HepG2 (cell line): ENCODE measurements around the gene IGFBP6. TPM values are rescaled to one million over a fixed set of nuclear protein-coding genes. Genes with fewer than 3 reads are reported as not detected.

ENCODE experiments used
- ATAC-seq: fragments of 200-7000 bp; cut with Tn5 transposase; 3 replicates; pipeline ENCODE4 v1.9.1; 2020; ENCODE audit warnings: mild to moderate bottlenecking, moderate library complexity
- BruUV-seq: library from RNA; stranded (reverse); fragments of 400-500 nt; replicated peaks from 2 replicates; lab custom pipeline; 2021; lab: Mats Ljungman, UMichigan
- CTCF ChIA-PET: fragments of 300-600 bp; formaldehyde crosslinking; extraction: SDS; loops from one replicate; lab custom pipeline; 2021; ENCODE audit warnings: low total read pairs, inconsistent platforms, low intra/inter-chr PET ratio; lab: Yijun Ruan, JAX
- POLR2A ChIA-PET: fragments of 350-600 bp; sonication (Branson Sonifier 250); formaldehyde crosslinking; loops from one replicate; lab custom pipeline; 2020; ENCODE audit warnings: antibody characterized with exemption, inconsistent platforms; lab: Yijun Ruan, JAX
- DNase-seq: peaks from one replicate; pipeline ENCODE4 v3.0.0-alpha.2; 2015; ENCODE audit warnings: low spot score
- FAIRE-seq: peaks from 3 replicates; lab custom pipeline; 2011; peaks lifted over from hg19 to GRCh38; lab: Jason Lieb, UNC
- H2AFZ ChIP-seq: one replicate; pipeline ENCODE4 v1.6.1; 2011; ENCODE audit warnings: low read length, inconsistent platforms
- H3K27ac ChIP-seq: fragments of 300-600 bp; 3 replicates; pipeline ENCODE4 v1.8.0; 2011; ENCODE audit warnings: mixed run types, mild to moderate bottlenecking, mixed read lengths, low read length, inconsistent platforms; ENCODE audit not compliant: insufficient read depth; ENCODE audit errors: extremely low read length
- H3K27me3 ChIP-seq, 2 experiments: fragments of 200-600 bp in 1 of 2; 2 replicates in 1 of 2; 3 replicates in 1 of 2; pipeline versions ENCODE4 v1.6.0 to v1.8.0; 2011; ENCODE audit warnings: low read length in 2 of 2, mild to moderate bottlenecking in 2 of 2, moderate library complexity in 2 of 2, inconsistent platforms in 1 of 2; ENCODE audit not compliant: insufficient read depth in 2 of 2, control insufficient read depth in 1 of 2
- H3K36me3 ChIP-seq, 2 experiments: fragments of 200-600 bp in 1 of 2; replicated peaks in 1 of 2; 2 replicates in 1 of 2; 3 replicates in 1 of 2; pipeline versions ENCODE4 v1.5.1 to v1.8.0; 2011; ENCODE audit warnings: low read length in 2 of 2, inconsistent platforms in 1 of 2; ENCODE audit not compliant: insufficient read depth in 2 of 2, control insufficient read depth in 1 of 2
- H3K4me1 ChIP-seq: 2 replicates; pipeline ENCODE4 v1.5.1; 2012; ENCODE audit warnings: low read length, inconsistent platforms; ENCODE audit not compliant: insufficient read depth
- H3K4me2 ChIP-seq: 2 replicates; pipeline ENCODE4 v1.6.0; 2011; ENCODE audit warnings: low read depth, low read length, inconsistent platforms
- H3K4me3 ChIP-seq, 3 experiments: fragments of 200-600 bp in 1 of 3; sonication (generic), shearing (Covaris generic) in 1 of 3; replicated peaks in 1 of 3; 2 replicates each; pipeline ENCODE4 v1.5.1; 2011 to 2016; ENCODE audit warnings: low read length in 3 of 3, inconsistent platforms in 2 of 3, low read depth in 2 of 3, mild to moderate bottlenecking in 2 of 3, control low read depth in 1 of 3, mixed read lengths in 1 of 3; ENCODE audit not compliant: insufficient read depth in 1 of 3
- H3K79me2 ChIP-seq: one replicate; pipeline ENCODE4 v1.6.1; 2011; ENCODE audit warnings: low read length, inconsistent platforms; ENCODE audit not compliant: insufficient read depth
- H3K9ac ChIP-seq: 2 replicates; pipeline ENCODE4 v1.6.0; 2011; ENCODE audit warnings: mild to moderate bottlenecking, low read depth, low read length, inconsistent platforms; ENCODE audit not compliant: insufficient read depth
- H3K9me3 ChIP-seq: 2 replicates; pipeline ENCODE4 v1.5.1; 2012; ENCODE audit warnings: mild to moderate bottlenecking, low read length
- H4K20me1 ChIP-seq: 2 replicates; pipeline ENCODE4 v1.6.0; 2011; ENCODE audit warnings: inconsistent platforms, mild to moderate bottlenecking, low read length, moderate library complexity; ENCODE audit not compliant: insufficient read depth
- CBX5 ChIP-seq: sonication (generic); formaldehyde crosslinking; IDR thresholded peaks from 2 replicates; pipeline ENCODE4 v1.4.0; 2020; ENCODE audit warnings: missing genetic modification reagents, borderline replicate concordance
- FOXO1 ChIP-seq: sonication (generic); formaldehyde crosslinking; IDR thresholded peaks from 2 replicates; pipeline ENCODE4 v1.4.0; 2020; ENCODE audit warnings: missing genetic modification reagents
- KMT2B ChIP-seq: IDR thresholded peaks from 2 replicates; pipeline ENCODE4 v1.6.1; 2016; ENCODE audit warnings: missing genetic modification reagents, missing compliant biosample characterization
- MED1 ChIP-seq: sonication (generic); formaldehyde crosslinking; IDR thresholded peaks from 2 replicates; pipeline ENCODE4 v1.4.0; 2020; ENCODE audit warnings: missing genetic modification reagents
- ZBTB21 ChIP-seq: sonication (generic); formaldehyde crosslinking; IDR thresholded peaks from 2 replicates; pipeline ENCODE4 v1.4.0; 2020; ENCODE audit warnings: missing genetic modification reagents
- WGBS: methylation state at CpG from one replicate; pipeline ENCODE4 v1.1.6; 2017; ENCODE audit warnings: low lambda C conversion rate; 5-methylcytosine and 5-hydroxymethylcytosine counted together
- in situ Hi-C: cut with HindIII; loops from 2 replicates; pipeline ENCODE4 v1.10.0; 2017; ENCODE audit warnings: low pct_unique_long_range_greater_than_20kb; ENCODE audit not compliant: extremely low pct_ligation_motif_present
- intact Hi-C: fragments of 100-400 bp; cut with micrococcal nuclease; formaldehyde crosslinking; loops from one replicate; pipeline ENCODE4 v1.10.0; 2022; ENCODE audit not compliant: unreplicated experiment
- polyA plus RNA-seq, 8 experiments: library from polyadenylated mRNA; depleted of rRNA in 3 of 8; stranded (reverse) in 7 of 8; unstranded in 1 of 8; fragments of >200 nt; fragmentation: Illumina TruSeq in 4 of 8; extraction: Trizol in 4 of 8; gene quantifications; 2 replicates each; pipeline versions ENCODE4 v1.2.1 to v1.2.3, GENCODE V29; 2011 to 2016; ENCODE audit warnings: low read depth in 4 of 8, missing spikeins in 1 of 8, mixed read lengths in 1 of 8; ENCODE audit not compliant: insufficient read depth in 1 of 8
- total RNA-seq, 5 experiments: library from RNA; depleted of rRNA; stranded (reverse); fragments of >200 nt; fragmentation: Illumina TruSeq; extraction: Trizol; gene quantifications; 2 replicates each; pipeline ENCODE4 v1.2.3, GENCODE V29; 2016; ENCODE audit warnings: low read depth in 1 of 5
- TF ChIP-seq, protein P1 (sequence below): sonication (generic); formaldehyde crosslinking; IDR thresholded peaks from 2 replicates; pipeline ENCODE4 v1.5.1; 2020; ENCODE audit warnings: mild to moderate bottlenecking, moderate library complexity, missing genetic modification reagents
- TF ChIP-seq, protein P2 (sequence below): sonication (generic); formaldehyde crosslinking; IDR thresholded peaks from 2 replicates; pipeline ENCODE4 v1.4.0; 2020; ENCODE audit warnings: mild to moderate bottlenecking, missing genetic modification reagents
- TF ChIP-seq, protein P3 (sequence below): sonication (generic); formaldehyde crosslinking; conservative IDR thresholded peaks from 2 replicates; pipeline ENCODE4 v1.4.0; 2020; ENCODE audit warnings: mild to moderate bottlenecking, missing genetic modification reagents, moderate library complexity
- TF ChIP-seq, protein P4 (sequence below): sonication (generic); formaldehyde crosslinking; IDR thresholded peaks from 2 replicates; pipeline ENCODE4 v1.5.0; 2020; ENCODE audit warnings: missing genetic modification reagents

IGFBP6 gene
- total and polyA plus RNA-seq, 2 of the 13 experiments (the other 11 are each of a cell fraction or from before 2014, with no cell fraction given) = 3.9 to 25.2 TPM

DNA sequence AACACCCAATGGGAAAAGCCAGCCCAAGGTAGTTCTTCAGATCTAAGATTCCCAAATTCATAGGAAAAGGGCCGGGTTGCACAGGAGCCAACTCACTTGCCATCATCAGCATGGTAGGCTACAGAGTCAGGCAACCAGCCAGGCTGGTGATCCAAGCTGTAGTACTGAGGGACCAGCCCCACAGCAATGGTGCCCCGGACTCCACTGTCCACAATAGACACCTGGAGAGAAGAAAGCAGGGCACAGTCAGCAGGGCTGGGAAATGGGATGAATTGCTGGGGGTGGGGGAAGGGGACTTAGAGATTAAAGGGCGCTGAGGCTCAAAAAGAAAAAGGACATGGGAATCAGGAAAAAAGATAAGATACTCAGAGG lies 22.5 kb upstream of the IGFBP6 start:
- Histone ChIP-seq H3K4me2 (no peak overlapping the region), H3K27me3 (no peaks in the 10 kb centered on the region; a peak in 1 of 5 replicates), H2AFZ (no peak overlapping the region), H3K4me1 (peaks cover 60% of the 10 kb centered on the region), H4K20me1 (no peaks in the 10 kb centered on the region), H3K27ac (no peak overlapping the region), H3K79me2 (no peaks in the 10 kb centered on the region), H3K9me3 (no peaks in the 10 kb centered on the region), H3K4me3 (no peak overlapping the region), H3K36me3 (peaks cover 1 to 12% of the 10 kb centered on the region in 2 experiments; a peak in 2 of 5 replicates), H3K9ac (no peak overlapping the region)
- ChIA-PET POLR2A (interaction anchor here (1.2 to 1.3 kb wide), 2 partner anchors 21 to 24 kb away, joined by 3 to 4 read pairs; no protein-coding TSS in a partner anchor), CTCF (no interaction called here)
- no peak for ATAC-seq
- no TSS peak for BruUV-seq
- DNase-seq = no peak
- no peak for FAIRE-seq
- intact Hi-C loops (no loop called here), in situ Hi-C loops (no loop called here)
- TF ChIP-seq, protein P1, sequence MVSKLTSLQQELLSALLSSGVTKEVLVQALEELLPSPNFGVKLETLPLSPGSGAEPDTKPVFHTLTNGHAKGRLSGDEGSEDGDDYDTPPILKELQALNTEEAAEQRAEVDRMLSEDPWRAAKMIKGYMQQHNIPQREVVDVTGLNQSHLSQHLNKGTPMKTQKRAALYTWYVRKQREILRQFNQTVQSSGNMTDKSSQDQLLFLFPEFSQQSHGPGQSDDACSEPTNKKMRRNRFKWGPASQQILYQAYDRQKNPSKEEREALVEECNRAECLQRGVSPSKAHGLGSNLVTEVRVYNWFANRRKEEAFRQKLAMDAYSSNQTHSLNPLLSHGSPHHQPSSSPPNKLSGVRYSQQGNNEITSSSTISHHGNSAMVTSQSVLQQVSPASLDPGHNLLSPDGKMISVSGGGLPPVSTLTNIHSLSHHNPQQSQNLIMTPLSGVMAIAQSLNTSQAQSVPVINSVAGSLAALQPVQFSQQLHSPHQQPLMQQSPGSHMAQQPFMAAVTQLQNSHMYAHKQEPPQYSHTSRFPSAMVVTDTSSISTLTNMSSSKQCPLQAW (CRISPR knock-in tag) = no peak
- TF ChIP-seq, protein P2, sequence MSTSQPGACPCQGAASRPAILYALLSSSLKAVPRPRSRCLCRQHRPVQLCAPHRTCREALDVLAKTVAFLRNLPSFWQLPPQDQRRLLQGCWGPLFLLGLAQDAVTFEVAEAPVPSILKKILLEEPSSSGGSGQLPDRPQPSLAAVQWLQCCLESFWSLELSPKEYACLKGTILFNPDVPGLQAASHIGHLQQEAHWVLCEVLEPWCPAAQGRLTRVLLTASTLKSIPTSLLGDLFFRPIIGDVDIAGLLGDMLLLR (CRISPR knock-in tag) = no peak
- WGBS = 90% methylated on average over 3 of the region's 3 CpGs

DNA sequence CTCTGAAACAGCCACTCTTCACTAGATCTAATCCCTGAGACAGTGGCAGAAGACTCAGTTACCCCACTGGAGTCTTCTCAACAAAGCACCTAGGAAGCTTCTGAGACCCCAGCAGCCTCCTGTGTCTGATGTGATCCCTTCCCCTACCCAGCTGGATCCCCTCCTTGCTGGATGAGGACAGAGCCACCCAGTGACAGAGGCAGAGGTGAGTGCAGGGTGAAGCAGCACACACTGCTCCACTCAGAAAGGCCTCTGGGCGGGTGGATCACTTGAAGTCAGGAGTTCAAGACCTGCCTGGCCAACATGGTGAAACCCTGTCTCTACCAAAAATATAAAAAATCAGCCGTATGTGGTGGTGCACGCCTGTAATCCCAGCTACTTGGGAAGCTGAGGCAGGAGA lies 21.0 kb upstream of the IGFBP6 start:
- BruUV-seq = no TSS peak
- H4K20me1 ChIP-seq = no peaks in the 10 kb centered on the region
- TF ChIP-seq, protein P3, sequence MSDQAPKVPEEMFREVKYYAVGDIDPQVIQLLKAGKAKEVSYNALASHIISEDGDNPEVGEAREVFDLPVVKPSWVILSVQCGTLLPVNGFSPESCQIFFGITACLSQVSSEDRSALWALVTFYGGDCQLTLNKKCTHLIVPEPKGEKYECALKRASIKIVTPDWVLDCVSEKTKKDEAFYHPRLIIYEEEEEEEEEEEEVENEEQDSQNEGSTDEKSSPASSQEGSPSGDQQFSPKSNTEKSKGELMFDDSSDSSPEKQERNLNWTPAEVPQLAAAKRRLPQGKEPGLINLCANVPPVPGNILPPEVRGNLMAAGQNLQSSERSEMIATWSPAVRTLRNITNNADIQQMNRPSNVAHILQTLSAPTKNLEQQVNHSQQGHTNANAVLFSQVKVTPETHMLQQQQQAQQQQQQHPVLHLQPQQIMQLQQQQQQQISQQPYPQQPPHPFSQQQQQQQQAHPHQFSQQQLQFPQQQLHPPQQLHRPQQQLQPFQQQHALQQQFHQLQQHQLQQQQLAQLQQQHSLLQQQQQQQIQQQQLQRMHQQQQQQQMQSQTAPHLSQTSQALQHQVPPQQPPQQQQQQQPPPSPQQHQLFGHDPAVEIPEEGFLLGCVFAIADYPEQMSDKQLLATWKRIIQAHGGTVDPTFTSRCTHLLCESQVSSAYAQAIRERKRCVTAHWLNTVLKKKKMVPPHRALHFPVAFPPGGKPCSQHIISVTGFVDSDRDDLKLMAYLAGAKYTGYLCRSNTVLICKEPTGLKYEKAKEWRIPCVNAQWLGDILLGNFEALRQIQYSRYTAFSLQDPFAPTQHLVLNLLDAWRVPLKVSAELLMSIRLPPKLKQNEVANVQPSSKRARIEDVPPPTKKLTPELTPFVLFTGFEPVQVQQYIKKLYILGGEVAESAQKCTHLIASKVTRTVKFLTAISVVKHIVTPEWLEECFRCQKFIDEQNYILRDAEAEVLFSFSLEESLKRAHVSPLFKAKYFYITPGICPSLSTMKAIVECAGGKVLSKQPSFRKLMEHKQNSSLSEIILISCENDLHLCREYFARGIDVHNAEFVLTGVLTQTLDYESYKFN (CRISPR knock-in tag) = no peak
- no peak for TF ChIP-seq FOXO1 (CRISPR knock-in tag)
- TF ChIP-seq ZBTB21 (CRISPR knock-in tag) = no peak
- TF ChIP-seq KMT2B = no peak
- no peak for TF ChIP-seq MED1 (CRISPR knock-in tag)
- TF ChIP-seq, protein P4, sequence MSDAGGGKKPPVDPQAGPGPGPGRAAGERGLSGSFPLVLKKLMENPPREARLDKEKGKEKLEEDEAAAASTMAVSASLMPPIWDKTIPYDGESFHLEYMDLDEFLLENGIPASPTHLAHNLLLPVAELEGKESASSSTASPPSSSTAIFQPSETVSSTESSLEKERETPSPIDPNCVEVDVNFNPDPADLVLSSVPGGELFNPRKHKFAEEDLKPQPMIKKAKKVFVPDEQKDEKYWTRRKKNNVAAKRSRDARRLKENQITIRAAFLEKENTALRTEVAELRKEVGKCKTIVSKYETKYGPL (CRISPR knock-in tag) = no peak
- TF ChIP-seq CBX5 (CRISPR knock-in tag) = no peak
- FAIRE-seq = no peak
- no peak overlapping the region for H3K4me2 ChIP-seq
- H2AFZ ChIP-seq = no peak overlapping the region
- no peaks in the 10 kb centered on the region; a peak in 1 of 5 replicates for H3K27me3 ChIP-seq
- CTCF ChIA-PET = no interaction called here
- no peak for ATAC-seq
- no peak for DNase-seq
- in situ Hi-C loops (no loop called here), intact Hi-C loops (no loop called here)
- POLR2A ChIA-PET = interaction anchor here (1.3 kb wide), 1 partner anchor 22 kb away, joined by 4 read pairs; no protein-coding TSS in a partner anchor
- 84% methylated on average over 3 of the region's 3 CpGs for WGBS
- no peak overlapping the region for H3K4me3 ChIP-seq
- H3K9me3 ChIP-seq = no peaks in the 10 kb centered on the region
- H3K4me1 ChIP-seq = peaks cover 71% of the 10 kb centered on the region
- H3K36me3 ChIP-seq = peaks cover 1 to 12% of the 10 kb centered on the region in 2 experiments; a peak in 1 of 5 replicates
- no peak overlapping the region for H3K27ac ChIP-seq
- H3K79me2 ChIP-seq = no peaks in the 10 kb centered on the region
- no peak overlapping the region for H3K9ac ChIP-seq
